Endodermal cell (in vitro differentiated cells): ENCODE measurements around the gene LCN12. TPM values are rescaled to one million over a fixed set of nuclear protein-coding genes. Genes with fewer than 3 reads are reported as not detected.

Experiments used
- DNase-seq: peaks from one replicate; pipeline ENCODE4 v3.0.0-alpha.2; 2017
- H3K27ac ChIP-seq: 2 replicates; pipeline ENCODE4 v1.5.1; 2013; ENCODE audit warnings: mild to moderate bottlenecking, low read depth, low read length, moderate library complexity
- H3K27me3 ChIP-seq: 2 replicates; pipeline ENCODE4 v1.6.1; 2013; ENCODE audit warnings: mild to moderate bottlenecking, low read length, moderate library complexity; ENCODE audit not compliant: insufficient read depth, control insufficient read depth, poor library complexity, severe bottlenecking
- H3K36me3 ChIP-seq: 2 replicates; pipeline ENCODE4 v1.7.0; 2013; ENCODE audit warnings: mild to moderate bottlenecking, low read length, moderate library complexity; ENCODE audit not compliant: control insufficient read depth, insufficient read depth
- H3K4me1 ChIP-seq: one replicate; pipeline ENCODE4 v1.7.0; 2013; ENCODE audit warnings: low read length; ENCODE audit not compliant: control insufficient read depth, insufficient read depth
- H3K4me3 ChIP-seq: 2 replicates; pipeline ENCODE4 v1.5.1; 2013; ENCODE audit warnings: mild to moderate bottlenecking, low read length, moderate library complexity
- H3K9ac ChIP-seq: 2 replicates; pipeline ENCODE4 v1.6.1; 2013; ENCODE audit warnings: mild to moderate bottlenecking, low read length, moderate library complexity; ENCODE audit not compliant: poor library complexity, severe bottlenecking; ENCODE audit errors: extremely low read depth
- H3K9me3 ChIP-seq: 2 replicates; pipeline ENCODE4 v1.6.1; 2013; ENCODE audit warnings: mild to moderate bottlenecking, low read length, moderate library complexity; ENCODE audit not compliant: control insufficient read depth
- H3K27ac Mint-ChIP-seq: 2 replicates; pipeline ENCODE4 v1.8.0; 2020; ENCODE audit warnings: mixed read lengths
- H3K27me3 Mint-ChIP-seq: 2 replicates; pipeline ENCODE4 v1.8.0; 2021; ENCODE audit warnings: mild to moderate bottlenecking, mixed read lengths; ENCODE audit not compliant: insufficient read depth
- H3K36me3 Mint-ChIP-seq: 2 replicates; pipeline ENCODE4 v1.8.0; 2020; ENCODE audit warnings: low read depth, mixed read lengths
- H3K4me1 Mint-ChIP-seq: 2 replicates; pipeline ENCODE4 v1.8.0; 2020; ENCODE audit warnings: mixed read lengths
- H3K4me3 Mint-ChIP-seq: 2 replicates; pipeline ENCODE4 v1.8.0; 2020; ENCODE audit warnings: mild to moderate bottlenecking, moderate library complexity, mixed read lengths
- H3K9me3 Mint-ChIP-seq: 2 replicates; pipeline ENCODE4 v1.8.0; 2020; ENCODE audit warnings: mild to moderate bottlenecking, mixed read lengths
- CTCF ChIP-seq: fragments of 200-600 bp; sonication (generic); conservative IDR thresholded peaks from 2 replicates; pipeline ENCODE4 v1.5.0; 2021; ENCODE audit warnings: antibody characterized with exemption, mild to moderate bottlenecking
- WGBS, 2 experiments: methylation state at CpG; one replicate each; pipeline versions ENCODE4 v1.1.5 to v1.1.7; 2013; ENCODE audit warnings: missing lambda C conversion rate in 2 of 2, mixed read lengths in 1 of 2; ENCODE audit not compliant: insufficient coverage in 1 of 2, insufficient read length in 1 of 2; 5-methylcytosine and 5-hydroxymethylcytosine counted together
- total RNA-seq, 2 donors: library from RNA; stranded (reverse); fragmentation: NEBNext Ultra II Directional in 1 of 2; extraction: Animal tissue kit (Norgen Biotek cat#: 25700) in 1 of 2; gene quantifications; 2 replicates in 1 of 2; 3 replicates in 1 of 2; pipeline ENCODE4 v1.2.1, GENCODE V29; 2021

The LCN12 gene
- total RNA-seq, 2 donors from 2014 or later, result 2.1 to 4.4 TPM

- Mint-ChIP-seq H3K27ac (peak overlapping the region; percentile 95), H3K4me3 (peak overlapping the region; percentile 73), H3K27me3 (no peaks in the 10 kb centered on the region), H3K9me3 (no peaks in the 10 kb centered on the region), H3K36me3 (no peaks in the 10 kb centered on the region), H3K4me1 (peaks cover 8% of the 10 kb centered on the region)
- H3K27ac ChIP-seq, result peak overlapping the region; percentile 57
- 45 to 73% methylated on average over 4 to 9 of the region's 9 CpGs for WGBS, 2 experiments
- peaks cover 3% of the 10 kb centered on the region for H3K4me1 ChIP-seq
- peak overlapping the region; percentile 38 for H3K9ac ChIP-seq
- no peaks in the 10 kb centered on the region for H3K9me3 ChIP-seq
- peak overlapping the region; percentile 76 for H3K4me3 ChIP-seq
- H3K36me3 ChIP-seq, result no peaks in the 10 kb centered on the region
- no peak for TF ChIP-seq CTCF
- DNase-seq, result no peak
- H3K27me3 ChIP-seq, result no peaks in the 10 kb centered on the region
Measured at GRCh38 chr9:136950656-136951276, 1.3 kb upstream of the LCN12 start.

DNA sequence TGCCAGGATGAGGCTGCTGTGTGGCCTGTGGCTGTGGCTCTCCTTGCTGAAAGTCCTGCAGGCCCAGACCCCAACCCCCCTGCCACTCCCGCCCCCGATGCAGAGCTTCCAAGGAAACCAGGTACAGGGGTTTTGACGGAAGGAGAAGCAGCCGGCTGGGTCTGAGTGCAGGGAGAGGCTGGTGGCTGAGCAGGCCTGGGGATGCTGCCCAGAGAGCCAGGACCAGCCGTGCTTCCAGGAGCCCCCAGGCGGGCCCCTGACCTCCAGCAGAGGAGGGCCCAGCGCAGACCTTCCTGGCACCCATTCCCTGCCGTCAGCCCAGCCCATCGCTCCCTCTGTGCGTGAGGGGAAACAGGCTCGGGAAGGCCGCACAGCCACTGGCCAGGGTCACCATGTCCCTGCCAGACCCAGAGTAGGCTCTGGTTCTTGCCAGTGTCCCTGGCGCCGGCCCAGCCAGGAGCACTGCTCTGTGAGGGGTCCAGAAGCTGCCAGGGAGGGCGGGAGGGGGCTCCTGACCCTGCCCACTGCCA lies 313 bp downstream of the LCN12 start:
- H3K9me3 Mint-ChIP-seq, result no peaks in the 10 kb centered on the region
- peaks cover 4% of the 10 kb centered on the region for H3K27me3 Mint-ChIP-seq
- H3K27ac ChIP-seq, result no peak overlapping the region
- no peak for DNase-seq
- H3K4me3 ChIP-seq, result no peak overlapping the region
- no peak overlapping the region for H3K4me3 Mint-ChIP-seq
- H3K36me3 Mint-ChIP-seq, result no peaks in the 10 kb centered on the region
- H3K4me1 Mint-ChIP-seq, result peaks cover 8% of the 10 kb centered on the region
- TF ChIP-seq CTCF, result no peak
- H3K4me1 ChIP-seq, result peaks cover 3% of the 10 kb centered on the region
- H3K27me3 ChIP-seq, result no peaks in the 10 kb centered on the region
- WGBS, 2 experiments, result 91 to 94% methylated on average over 10 to 15 of the region's 15 CpGs
- no peak overlapping the region for H3K27ac Mint-ChIP-seq
- no peak overlapping the region for H3K9ac ChIP-seq
- no peaks in the 10 kb centered on the region for H3K9me3 ChIP-seq
- H3K36me3 ChIP-seq, result no peaks in the 10 kb centered on the region

DNA sequence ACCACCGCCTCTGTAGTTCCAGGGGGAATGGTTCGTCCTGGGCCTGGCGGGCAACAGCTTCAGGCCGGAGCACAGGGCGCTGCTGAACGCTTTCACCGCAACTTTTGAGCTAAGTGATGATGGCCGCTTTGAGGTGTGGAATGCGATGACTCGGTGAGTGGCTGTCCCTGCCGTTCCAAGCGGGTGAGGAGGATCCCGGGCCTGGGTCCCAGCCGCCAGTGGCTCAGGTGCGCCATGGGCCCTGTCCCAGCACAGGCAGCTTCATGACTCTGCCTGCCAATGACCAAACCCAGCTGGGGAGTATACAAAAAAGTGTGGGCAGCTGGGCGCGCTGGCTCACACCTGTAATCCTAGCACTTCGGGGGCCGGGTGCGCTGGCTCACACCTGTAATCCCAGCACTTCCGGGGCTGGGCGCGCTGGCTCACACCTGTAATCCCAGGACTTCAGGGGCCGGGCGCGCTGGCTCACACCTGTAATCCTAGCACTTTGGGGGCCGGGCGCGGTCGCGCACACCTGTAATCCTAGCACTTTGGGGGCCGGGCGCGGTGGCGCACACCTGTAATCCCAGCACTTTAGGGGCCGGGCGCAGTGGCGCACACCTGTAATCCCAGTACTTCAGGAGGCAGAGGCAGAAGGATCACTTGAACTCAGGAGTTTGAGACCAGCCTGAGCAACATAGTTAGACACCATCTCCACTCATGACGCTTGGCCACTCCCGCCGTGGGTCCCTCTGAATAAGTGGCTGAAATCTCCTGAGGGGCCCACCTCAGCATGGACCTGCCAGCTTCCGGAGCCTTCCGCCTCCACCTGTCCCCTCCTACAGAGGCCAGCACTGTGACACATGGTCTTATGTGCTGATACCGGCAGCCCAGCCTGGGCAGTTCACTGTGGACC lies 1.1 kb downstream of the LCN12 start:
- Histone ChIP-seq H3K9ac (no peak overlapping the region), H3K27ac (no peak overlapping the region), H3K4me3 (no peak overlapping the region), H3K36me3 (no peaks in the 10 kb centered on the region), H3K9me3 (no peaks in the 10 kb centered on the region), H3K27me3 (no peaks in the 10 kb centered on the region), H3K4me1 (peaks cover 3% of the 10 kb centered on the region)
- no peak for TF ChIP-seq CTCF
- DNase-seq, result no peak
- peaks cover 6% of the 10 kb centered on the region for H3K4me1 Mint-ChIP-seq
- no peaks in the 10 kb centered on the region for H3K36me3 Mint-ChIP-seq
- no peak overlapping the region for H3K27ac Mint-ChIP-seq
- H3K27me3 Mint-ChIP-seq, result peaks cover 4% of the 10 kb centered on the region
- no peaks in the 10 kb centered on the region for H3K9me3 Mint-ChIP-seq
- 92 to 93% methylated on average over 36 to 44 of the region's 44 CpGs for WGBS, 2 experiments
- H3K4me3 Mint-ChIP-seq, result no peak overlapping the region
